Body of pancreas (tissue), 4 donors: ENCODE results near the gene SKIC3. TPM values are rescaled to one million over a fixed set of nuclear protein-coding genes. Genes with fewer than 3 reads are reported as not detected.

Experiments used
- ATAC-seq: fragments of 150-250 bp; one replicate; pipeline ENCODE4 v1.9.1; 2016
- DNase-seq, 4 donors: peaks; one replicate each; pipeline ENCODE4 v3.0.0-alpha.2; 2019
- H3K27ac ChIP-seq, 4 donors: fragments of 200-600 bp; sonication (generic); 1 replicate in 3 of 4; 2 replicates in 1 of 4; pipeline versions ENCODE4 v1.5.1 to v1.6.1; 2016 to 2019; ENCODE audit warnings: mild to moderate bottlenecking in 1 of 4, mixed read lengths in 1 of 4, moderate library complexity in 1 of 4
- H3K27me3 ChIP-seq, 2 donors: fragments of 200-600 bp; sonication (generic); one replicate each; pipeline ENCODE4 v1.6.0; 2016; ENCODE audit warnings: mild to moderate bottlenecking in 1 of 2
- H3K36me3 ChIP-seq, 2 donors: fragments of 200-600 bp; sonication (generic); replicated peaks in 1 of 2; 2 replicates each; pipeline ENCODE4 v1.5.1; 2016; ENCODE audit warnings: low read depth in 2 of 2; ENCODE audit not compliant: insufficient read depth in 1 of 2
- H3K4me1 ChIP-seq: fragments of 200-600 bp; sonication (generic); one replicate; pipeline ENCODE4 v1.6.0; 2016
- H3K4me3 ChIP-seq, 2 donors: fragments of 200-600 bp; sonication (generic); 1 replicate in 1 of 2; 2 replicates in 1 of 2; pipeline ENCODE4 v1.5.1; 2016 to 2019
- H3K9me3 ChIP-seq, 3 donors: fragments of 200-600 bp; sonication (generic); 1 replicate in 2 of 3; 2 replicates in 1 of 3; pipeline ENCODE4 v1.5.1; 2016
- POLR2A ChIP-seq, 3 donors: fragments of 450-650 bp; IDR thresholded peaks; one replicate each; pipeline ENCODE4 v1.6.1; 2016; ENCODE audit warnings: antibody characterized with exemption in 3 of 3, mild to moderate bottlenecking in 2 of 3
- WGBS, 2 donors: methylation state at CpG; one replicate each; pipeline ENCODE4 v1.1.5; 2017; 5-methylcytosine and 5-hydroxymethylcytosine counted together
- intact Hi-C: fragments of 100-400 bp; cut with DNase I; formaldehyde crosslinking; loops from one replicate; pipeline ENCODE4 v1.15.1; 2023
- total RNA-seq, 2 donors: library from RNA; depleted of rRNA; stranded (reverse); fragments of >200 nt; gene quantifications; one replicate each; pipeline ENCODE4 v1.1.0, GENCODE V29; 2016
- TF ChIP-seq, protein P1 (sequence below), 7 experiments: fragments of 450-650 bp in 4 of 7; fragments of 200-600 bp in 3 of 7; sonication (generic) in 3 of 7; IDR thresholded peaks; one replicate each; pipeline ENCODE4 v1.5.1; 2016 to 2019; ENCODE audit warnings: antibody characterized with exemption in 7 of 7

Gene SKIC3
- total RNA-seq, 2 donors from 2014 or later: 63.8 to 64.6 TPM

DNA sequence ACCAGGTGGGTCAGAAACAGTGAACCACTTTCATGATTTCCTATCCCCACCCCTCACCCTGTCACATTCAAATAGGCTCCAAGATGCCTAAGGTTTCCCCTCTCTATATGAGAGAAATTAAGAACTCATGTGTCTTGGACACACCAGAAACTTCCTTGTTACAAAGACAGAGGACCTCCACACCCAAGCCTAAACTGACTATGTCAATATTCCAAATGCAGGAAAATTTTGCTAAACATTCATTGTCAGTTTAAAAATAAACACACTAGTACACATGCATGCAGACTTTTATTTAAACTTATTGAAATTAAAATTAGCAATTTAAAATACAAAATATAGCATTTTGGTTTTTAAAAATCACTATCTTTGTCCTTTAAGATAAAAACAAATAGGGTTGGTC, 26.2 kb downstream of the SKIC3 start:
- TF ChIP-seq, protein P1, sequence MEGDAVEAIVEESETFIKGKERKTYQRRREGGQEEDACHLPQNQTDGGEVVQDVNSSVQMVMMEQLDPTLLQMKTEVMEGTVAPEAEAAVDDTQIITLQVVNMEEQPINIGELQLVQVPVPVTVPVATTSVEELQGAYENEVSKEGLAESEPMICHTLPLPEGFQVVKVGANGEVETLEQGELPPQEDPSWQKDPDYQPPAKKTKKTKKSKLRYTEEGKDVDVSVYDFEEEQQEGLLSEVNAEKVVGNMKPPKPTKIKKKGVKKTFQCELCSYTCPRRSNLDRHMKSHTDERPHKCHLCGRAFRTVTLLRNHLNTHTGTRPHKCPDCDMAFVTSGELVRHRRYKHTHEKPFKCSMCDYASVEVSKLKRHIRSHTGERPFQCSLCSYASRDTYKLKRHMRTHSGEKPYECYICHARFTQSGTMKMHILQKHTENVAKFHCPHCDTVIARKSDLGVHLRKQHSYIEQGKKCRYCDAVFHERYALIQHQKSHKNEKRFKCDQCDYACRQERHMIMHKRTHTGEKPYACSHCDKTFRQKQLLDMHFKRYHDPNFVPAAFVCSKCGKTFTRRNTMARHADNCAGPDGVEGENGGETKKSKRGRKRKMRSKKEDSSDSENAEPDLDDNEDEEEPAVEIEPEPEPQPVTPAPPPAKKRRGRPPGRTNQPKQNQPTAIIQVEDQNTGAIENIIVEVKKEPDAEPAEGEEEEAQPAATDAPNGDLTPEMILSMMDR (IDR thresholded peaks at IDR 0.05): no peak
- TF ChIP-seq POLR2A (IDR thresholded peaks at IDR 0.05): no peak
- no peaks in the 10 kb centered on the region for H3K9me3 ChIP-seq
- no peak for DNase-seq
- no peak overlapping the region for H3K4me3 ChIP-seq
- peaks cover 0 to 25% of the 10 kb centered on the region in 2 donors for H3K36me3 ChIP-seq
- intact Hi-C loops: no loop called here
- no peaks in the 10 kb centered on the region for H3K27me3 ChIP-seq
- no peaks in the 10 kb centered on the region for H3K4me1 ChIP-seq
- H3K27ac ChIP-seq: no peak overlapping the region
- no peak for ATAC-seq

GRCh38 chr5:95526871-95527270, 27.9 kb downstream of the SKIC3 start:
- H3K36me3 ChIP-seq: peaks cover 0 to 29% of the 10 kb centered on the region in 2 donors
- H3K4me1 ChIP-seq: no peaks in the 10 kb centered on the region
- TF ChIP-seq POLR2A (IDR thresholded peaks at IDR 0.05): no peak
- TF ChIP-seq, protein P1 (IDR thresholded peaks at IDR 0.05): no peak
- no peak overlapping the region for H3K4me3 ChIP-seq
- no peak overlapping the region for H3K27ac ChIP-seq
- no peaks in the 10 kb centered on the region for H3K27me3 ChIP-seq
- DNase-seq: no peak
- no peaks in the 10 kb centered on the region for H3K9me3 ChIP-seq
- intact Hi-C loops: no loop called here
- no peak for ATAC-seq
- 95 to 98% methylated on average over 2 of the region's 2 CpGs for WGBS, 2 donors

DNA sequence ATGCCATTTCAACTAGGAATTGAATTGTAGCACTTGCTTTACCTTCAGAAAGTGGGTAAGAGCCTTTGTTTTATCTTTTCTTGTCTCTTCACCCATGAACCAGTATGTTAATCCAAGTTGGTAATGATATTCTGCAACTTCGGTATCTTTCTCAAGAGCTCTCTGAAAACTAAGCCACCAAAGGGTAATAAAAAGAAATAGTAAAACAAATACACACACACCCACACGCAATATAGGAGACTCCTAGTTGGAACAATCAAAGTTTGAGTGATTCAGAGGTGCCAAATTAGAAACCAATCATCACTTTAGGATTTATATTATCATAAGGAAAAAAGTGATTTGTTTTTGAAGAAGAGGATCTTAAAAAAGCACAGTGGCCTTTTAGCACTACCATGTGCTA, 30.4 kb downstream of the SKIC3 start:
- H3K4me1 ChIP-seq: no peaks in the 10 kb centered on the region
- no peak overlapping the region for H3K4me3 ChIP-seq
- peaks cover 0 to 30% of the 10 kb centered on the region in 2 donors for H3K36me3 ChIP-seq
- intact Hi-C loops: no loop called here
- no peak overlapping the region for H3K27ac ChIP-seq
- H3K27me3 ChIP-seq: no peaks in the 10 kb centered on the region
- WGBS, 2 donors: 83 to 86% methylated on average over 2 of the region's 2 CpGs
- no peak for DNase-seq
- TF ChIP-seq, protein P1 (IDR thresholded peaks at IDR 0.05): no peak
- TF ChIP-seq POLR2A (IDR thresholded peaks at IDR 0.05): no peak
- ATAC-seq: no peak
- no peaks in the 10 kb centered on the region for H3K9me3 ChIP-seq

GRCh38 chr5:95520206-95520605, 34.6 kb downstream of the SKIC3 start:
- DNase-seq: no peak
- H3K36me3 ChIP-seq: peaks cover 0 to 12% of the 10 kb centered on the region in 2 donors
- intact Hi-C loops: no loop called here

DNA sequence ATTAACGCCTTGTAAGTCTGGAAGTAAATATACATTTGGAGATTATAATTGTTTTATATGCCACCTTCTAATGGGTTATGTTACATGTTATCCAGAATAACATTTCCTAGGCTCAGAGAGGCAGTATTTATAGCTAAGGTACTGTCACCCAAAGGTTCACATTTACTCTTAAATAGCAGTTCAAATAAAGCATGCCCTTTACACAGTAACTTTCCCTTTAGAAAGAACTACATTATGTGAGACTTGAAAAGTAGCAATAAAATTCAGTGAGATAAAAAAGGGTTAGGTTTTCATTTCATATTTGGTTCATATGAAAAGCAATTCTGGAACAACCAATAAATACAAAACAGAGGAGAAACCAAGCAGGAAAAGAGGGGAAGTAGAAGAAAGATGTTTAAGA, 35.1 kb downstream of the SKIC3 start:
- Histone ChIP-seq H3K27ac (no peak overlapping the region), H3K27me3 (no peaks in the 10 kb centered on the region), H3K4me1 (no peaks in the 10 kb centered on the region), H3K4me3 (no peak overlapping the region), H3K36me3 (peaks cover 0 to 11% of the 10 kb centered on the region in 2 donors), H3K9me3 (no peaks in the 10 kb centered on the region)
- TF ChIP-seq POLR2A (IDR thresholded peaks at IDR 0.05): no peak
- TF ChIP-seq, protein P1 (IDR thresholded peaks at IDR 0.05): no peak
- no peak for ATAC-seq
- intact Hi-C loops: no loop called here
- 95% methylated on average over 1 of the region's 1 CpG for WGBS, 2 donors
- no peak for DNase-seq

More at GRCh38 chr5:95520206-95520605, 34.6 kb downstream of the SKIC3 start:
- Histone ChIP-seq H3K27ac (no peak overlapping the region), H3K27me3 (no peaks in the 10 kb centered on the region), H3K4me1 (no peaks in the 10 kb centered on the region), H3K4me3 (no peak overlapping the region), H3K9me3 (no peaks in the 10 kb centered on the region)
- 71 to 82% methylated on average over 1 of the region's 1 CpG for WGBS, 2 donors
- no peak for TF ChIP-seq POLR2A (IDR thresholded peaks at IDR 0.05)
- TF ChIP-seq, protein P1 (IDR thresholded peaks at IDR 0.05): no peak
- ATAC-seq: no peak
